NCI-H446 treated with DMSO at 0.1 percent for 48 hours (cell line): ENCODE data around the gene MZF1.
"Not testable (repeated sequence)": the region's sequence is repeated elsewhere in the genome, so short reads cannot be mapped to it uniquely, and the experiment has no call there.

Source experiments
- DNase-seq: peaks from one replicate; lab custom pipeline; 2025; lab: John Stamatoyannopoulos, UW

Gene MZF1

DNA sequence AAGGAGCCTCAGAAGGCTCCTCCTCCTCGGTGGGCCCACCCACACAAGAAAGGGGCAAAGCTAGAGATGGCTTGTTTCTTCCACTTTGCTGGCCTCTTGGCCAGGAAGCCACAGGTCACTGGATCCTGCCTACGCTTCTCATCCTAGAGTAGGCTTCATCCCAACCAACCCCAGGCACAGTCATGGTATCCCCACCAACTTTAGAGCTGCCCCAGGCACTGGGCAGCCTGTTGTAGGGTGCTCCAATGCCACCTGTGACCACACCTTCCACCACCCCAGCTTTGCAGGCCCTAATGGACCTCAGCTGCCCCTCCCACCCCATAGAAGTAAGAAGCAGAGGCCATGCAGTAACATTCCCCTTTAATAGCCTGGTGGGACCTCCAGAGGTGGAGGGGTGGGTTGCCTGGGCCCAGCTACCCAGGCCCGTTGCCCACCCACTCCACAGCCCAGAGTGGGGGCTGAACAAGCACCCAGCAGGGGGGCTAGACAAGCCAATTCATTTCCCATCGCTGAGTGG, 17.7 kb downstream of the MZF1 start:
- DNase-seq = no peak

DNA sequence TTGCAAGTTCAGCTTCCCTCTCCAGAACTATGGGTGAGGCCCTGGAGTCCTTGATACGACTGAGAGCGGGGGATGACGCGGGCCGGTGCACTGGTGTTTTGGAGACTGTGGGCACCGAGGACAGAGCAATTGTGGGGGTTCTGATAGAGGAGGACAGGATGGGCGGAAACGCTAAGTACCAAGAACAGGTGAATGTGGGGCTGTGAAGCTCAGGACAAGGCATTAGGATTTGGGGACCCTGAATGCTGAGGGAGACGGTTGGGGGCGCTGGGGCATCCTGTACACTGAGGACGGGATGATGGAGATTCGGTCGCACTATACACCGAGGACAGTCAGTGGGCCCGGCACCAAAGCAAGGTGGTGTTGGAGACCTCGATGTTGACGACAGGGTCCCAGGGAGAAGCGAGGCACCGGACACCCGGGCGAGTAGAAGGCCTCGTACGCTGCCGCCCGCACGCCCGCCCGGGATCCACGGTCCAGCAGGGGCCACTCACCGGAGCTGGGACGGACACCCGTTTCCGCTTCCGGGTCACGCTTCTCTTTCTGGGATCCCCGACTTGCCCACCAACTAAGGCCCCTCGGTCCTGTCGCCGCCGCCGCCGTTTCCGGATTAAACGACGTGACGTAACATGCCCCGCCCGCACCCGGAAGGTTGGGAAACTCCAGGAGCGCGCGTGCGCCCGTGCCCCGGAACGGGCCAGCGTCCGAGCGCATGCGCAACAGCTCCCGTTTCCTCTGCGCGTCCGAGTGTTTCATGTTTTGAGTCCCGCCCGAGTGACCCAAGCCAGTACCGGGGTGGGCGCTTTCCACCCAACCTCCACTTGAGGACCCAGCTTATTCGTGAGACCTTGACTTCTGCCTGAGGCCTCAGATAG, 18.4 kb downstream of the MZF1 start, which contains the start of gene CHMP2A:
Gene CHMP2A (minus strand): TSS at position 612 of the 875 bp plus-strand sequence. CDS start 893 bp downstream, outside the sequence.
- DNase-seq = no peak

GRCh38 chr19:58553799-58554493, 19.2 kb downstream of the MZF1 start:
- DNase-seq = no peak

DNA sequence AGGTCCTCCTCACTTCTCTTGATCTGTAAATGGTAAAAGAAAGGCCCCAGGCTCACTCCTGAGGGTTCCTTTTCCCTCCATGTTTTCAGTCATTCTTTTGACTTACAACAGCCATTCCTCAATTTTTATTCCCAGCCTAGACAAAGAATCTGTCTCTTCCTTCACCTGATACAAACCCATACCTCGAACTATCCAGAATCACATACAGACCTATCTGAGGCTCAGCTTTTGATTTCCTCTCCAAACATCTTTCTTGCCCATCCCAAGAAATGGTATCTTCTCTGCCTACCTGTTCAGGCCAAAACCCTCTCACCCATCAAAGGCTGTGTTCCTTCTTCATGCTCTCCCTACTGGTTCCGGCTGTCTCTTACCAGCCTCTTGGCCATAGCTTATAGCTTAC, 20.5 kb downstream of the MZF1 start:
- DNase-seq = no peak

- no peak for DNase-seq
These were observed 21.3 kb downstream of the MZF1 start for GRCh38 chr19:58551577-58552471.

- no peak for DNase-seq
These were observed 22.0 kb downstream of the MZF1 start for GRCh38 chr19:58551123-58551497.

DNA sequence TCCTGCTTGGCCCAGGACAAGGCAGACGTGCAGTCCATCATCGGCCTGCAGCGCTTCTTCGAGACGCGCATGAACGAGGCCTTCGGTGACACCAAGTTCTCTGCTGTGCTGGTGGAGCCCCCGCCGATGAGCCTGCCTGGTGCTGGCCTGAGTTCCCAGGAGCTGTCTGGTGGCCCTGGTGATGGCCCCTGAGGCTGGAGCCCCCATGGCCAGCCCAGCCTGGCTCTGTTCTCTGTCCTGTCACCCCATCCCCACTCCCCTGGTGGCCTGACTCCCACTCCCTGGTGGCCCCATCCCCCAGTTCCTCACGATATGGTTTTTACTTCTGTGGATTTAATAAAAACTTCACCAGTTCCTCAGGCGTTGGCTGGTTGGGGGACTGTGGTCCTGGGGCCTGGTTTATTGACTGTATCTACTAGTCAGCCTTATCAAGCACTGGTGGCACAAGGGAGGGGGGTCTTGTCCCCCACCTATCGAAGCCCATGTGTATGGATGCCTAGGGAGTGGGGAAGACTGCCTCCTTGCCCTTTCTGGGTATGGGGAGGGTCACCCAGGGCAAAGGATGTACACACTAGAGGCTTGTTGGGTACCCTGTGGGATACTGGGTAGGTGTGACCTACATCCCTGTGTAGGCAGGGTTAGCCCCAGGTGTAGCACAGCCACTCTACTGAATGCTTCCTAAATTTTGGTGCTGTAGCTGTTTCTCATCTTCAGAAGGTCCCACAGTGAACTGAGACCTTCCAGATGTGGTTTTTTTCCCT, 22.6 kb downstream of the MZF1 start:
- no peak for DNase-seq

GRCh38 chr19:58549664-58550361, 23.3 kb downstream of the MZF1 start:
- no peak for DNase-seq

- DNase-seq = no peak
These were observed 24.1 kb downstream of the MZF1 start for GRCh38 chr19:58548859-58549663.

GRCh38 chr19:58547323-58548312, 25.5 kb downstream of the MZF1 start:
- DNase-seq = no peak

GRCh38 chr19:58546019-58546530, 27.1 kb downstream of the MZF1 start:
- no peak for DNase-seq

GRCh38 chr19:58545286-58546018, 27.7 kb downstream of the MZF1 start:
- no peak for DNase-seq

- DNase-seq = no peak
These were observed 28.4 kb downstream of the MZF1 start for GRCh38 chr19:58544591-58545285.

DNA sequence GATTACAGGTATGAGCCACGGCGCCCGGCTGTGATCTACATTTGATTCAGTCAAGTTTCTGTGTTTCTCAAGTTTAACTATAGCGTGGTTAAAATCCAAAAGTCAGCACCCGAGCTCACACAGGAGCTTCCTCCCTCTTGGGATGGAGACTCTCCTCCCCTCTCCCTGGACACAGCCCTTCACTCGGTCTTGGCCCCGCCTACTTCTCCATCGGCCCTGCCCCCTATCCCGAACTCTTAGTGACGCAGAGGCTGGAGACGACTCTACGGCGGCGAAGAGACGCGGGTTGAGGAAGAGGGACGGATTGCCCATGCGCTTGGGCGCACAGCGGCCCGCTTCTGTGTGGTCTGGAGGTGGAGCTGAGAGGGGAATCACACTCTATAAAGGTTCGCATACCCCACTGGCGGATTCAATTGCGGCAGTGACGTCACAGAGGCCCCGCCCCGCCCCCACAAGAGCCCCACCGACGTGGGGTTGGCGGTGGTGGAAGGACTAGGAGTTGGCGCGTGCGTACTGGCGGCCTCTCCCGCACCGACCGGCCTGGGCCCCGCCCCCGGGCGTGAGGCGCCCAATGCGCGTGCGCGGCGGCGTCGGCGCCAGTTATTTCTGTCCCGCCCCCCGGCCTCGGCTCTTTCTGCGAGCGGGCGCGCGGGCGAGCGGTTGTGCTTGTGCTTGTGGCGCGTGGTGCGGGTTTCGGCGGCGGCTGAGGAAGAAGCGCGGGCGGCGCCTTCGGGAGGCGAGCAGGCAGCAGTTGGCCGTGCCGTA, 29.1 kb downstream of the MZF1 start, which contains the start of gene TRIM28:
Gene TRIM28 (plus strand): TSS at position 239 of the 765 bp plus-strand sequence. CDS start 694 bp downstream, outside the sequence.
- DNase-seq = no peak

DNA sequence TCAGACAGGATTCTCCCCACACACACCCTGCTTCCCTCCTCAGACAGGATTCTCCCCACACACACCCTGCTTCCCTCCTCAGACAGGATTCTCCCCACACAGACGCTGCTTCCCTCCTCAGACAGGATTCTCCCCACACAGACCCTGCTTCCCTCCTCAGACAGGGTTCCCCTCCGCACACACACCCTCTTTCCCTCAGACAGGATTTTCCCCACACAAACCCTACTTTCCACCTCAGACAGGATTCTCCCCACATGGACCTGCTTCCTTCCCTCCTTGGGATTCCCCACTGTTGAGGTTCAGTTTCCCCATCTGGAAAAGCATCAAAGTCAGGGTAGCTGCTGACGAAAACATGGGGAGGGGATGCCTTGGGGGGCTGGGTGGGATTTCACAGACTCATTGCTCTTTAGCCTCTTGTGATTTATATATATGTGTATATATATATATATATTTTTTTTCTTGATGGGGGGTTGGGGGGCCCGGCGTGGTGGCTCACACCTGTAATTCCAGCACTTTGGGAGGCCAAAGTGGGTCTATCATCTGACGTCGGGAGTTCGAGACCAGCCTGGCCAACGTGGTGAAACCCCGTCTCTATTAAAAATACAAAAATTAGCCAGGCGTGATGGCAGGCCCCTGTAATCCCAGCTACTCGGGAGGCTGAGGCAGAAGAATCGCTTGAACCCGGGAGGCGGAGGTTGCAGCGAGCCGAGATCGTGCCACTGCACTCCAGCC, 30.3 kb downstream of the MZF1 start:
- not testable (repeated sequence) for DNase-seq
